Subcutaneous adipose tissue (tissue), 4 donors: ENCODE results near the gene IRX1. TPM values are rescaled to one million over a fixed set of nuclear protein-coding genes. Genes with fewer than 3 reads are reported as not detected.

Source experiments
- total RNA-seq, 4 donors: library from RNA; depleted of rRNA; stranded (reverse); fragments of >200 nt; gene quantifications; one replicate each; pipeline ENCODE4 v1.1.0, GENCODE V29; 2016
- TF ChIP-seq, protein P1 (sequence below): fragments of 450-650 bp; IDR thresholded peaks from one replicate; pipeline ENCODE4 v1.5.1; 2016; ENCODE audit warnings: low read depth, mild to moderate bottlenecking, control low read depth, antibody characterized with exemption, moderate library complexity

Gene IRX1
- total RNA-seq, 4 donors from 2014 or later: 3.3 to 16.7 (median 9.0) TPM

DNA sequence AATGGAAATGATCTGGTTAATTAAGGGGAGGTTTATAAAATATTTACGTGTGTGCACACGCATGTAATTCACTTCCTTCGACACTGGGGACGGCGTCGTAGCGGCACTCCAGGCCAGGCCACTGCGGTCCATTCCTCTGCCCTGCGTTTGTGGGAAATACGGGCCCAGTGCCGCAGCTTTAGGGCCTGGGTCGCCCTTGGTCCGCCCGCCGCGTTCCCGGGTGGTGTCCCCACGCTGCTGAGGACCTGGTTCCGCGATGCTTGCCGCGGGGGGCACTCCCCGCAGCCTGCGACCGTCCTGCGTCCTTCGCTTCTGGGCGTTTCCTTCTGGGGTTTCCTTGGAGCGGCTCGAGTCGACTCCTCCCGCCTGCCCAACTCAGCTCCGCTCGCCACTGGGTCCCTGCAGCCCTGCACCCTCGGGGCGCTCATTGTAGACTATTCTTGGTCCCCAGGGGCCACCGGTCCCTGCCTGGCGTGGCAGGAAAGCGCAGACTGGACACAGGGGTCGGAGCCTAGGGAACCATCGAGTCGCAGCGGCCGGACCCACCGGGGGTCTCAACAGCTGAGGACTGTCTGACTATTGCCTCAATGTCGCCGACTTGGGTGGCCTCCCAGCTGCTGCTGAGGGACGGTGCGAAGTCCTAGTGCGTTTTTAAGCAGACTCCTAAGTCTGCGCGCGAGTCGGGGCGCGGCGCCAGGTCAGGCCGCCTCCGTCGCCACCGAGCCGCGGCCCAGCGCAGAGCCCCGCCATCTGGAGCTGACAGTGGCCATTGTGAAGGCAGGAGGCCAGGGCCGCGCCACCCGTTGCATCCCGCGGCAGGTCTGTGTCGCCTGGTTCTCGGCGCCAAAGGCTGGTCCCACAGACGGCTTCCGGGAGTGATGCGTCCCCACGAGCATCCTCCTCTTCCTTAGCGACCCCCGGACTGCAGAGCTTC lies 4.4 kb upstream of the IRX1 start:
- TF ChIP-seq, protein P1, sequence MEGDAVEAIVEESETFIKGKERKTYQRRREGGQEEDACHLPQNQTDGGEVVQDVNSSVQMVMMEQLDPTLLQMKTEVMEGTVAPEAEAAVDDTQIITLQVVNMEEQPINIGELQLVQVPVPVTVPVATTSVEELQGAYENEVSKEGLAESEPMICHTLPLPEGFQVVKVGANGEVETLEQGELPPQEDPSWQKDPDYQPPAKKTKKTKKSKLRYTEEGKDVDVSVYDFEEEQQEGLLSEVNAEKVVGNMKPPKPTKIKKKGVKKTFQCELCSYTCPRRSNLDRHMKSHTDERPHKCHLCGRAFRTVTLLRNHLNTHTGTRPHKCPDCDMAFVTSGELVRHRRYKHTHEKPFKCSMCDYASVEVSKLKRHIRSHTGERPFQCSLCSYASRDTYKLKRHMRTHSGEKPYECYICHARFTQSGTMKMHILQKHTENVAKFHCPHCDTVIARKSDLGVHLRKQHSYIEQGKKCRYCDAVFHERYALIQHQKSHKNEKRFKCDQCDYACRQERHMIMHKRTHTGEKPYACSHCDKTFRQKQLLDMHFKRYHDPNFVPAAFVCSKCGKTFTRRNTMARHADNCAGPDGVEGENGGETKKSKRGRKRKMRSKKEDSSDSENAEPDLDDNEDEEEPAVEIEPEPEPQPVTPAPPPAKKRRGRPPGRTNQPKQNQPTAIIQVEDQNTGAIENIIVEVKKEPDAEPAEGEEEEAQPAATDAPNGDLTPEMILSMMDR: no peak

DNA sequence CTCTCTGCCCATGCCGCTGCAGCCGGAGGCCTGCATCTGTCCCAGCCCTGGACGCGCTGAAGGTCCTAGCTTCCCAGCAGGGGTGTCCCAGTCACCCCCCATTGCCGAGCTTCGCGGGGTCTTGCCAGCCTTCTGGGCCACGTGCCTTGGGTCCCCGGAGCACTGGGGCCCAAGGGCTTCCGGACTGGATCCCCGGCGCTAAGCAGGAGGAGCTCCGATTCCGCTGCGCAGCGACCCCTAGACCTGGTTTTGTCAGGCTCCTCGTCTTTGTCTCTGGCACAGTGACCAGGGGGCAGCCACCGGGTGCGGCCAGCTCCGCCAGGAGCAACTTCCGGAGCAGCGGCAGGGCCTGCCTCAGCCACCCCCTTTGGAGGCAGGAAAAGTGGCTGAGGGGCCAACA lies 3.3 kb upstream of the IRX1 start:
- TF ChIP-seq, protein P1: no peak

DNA sequence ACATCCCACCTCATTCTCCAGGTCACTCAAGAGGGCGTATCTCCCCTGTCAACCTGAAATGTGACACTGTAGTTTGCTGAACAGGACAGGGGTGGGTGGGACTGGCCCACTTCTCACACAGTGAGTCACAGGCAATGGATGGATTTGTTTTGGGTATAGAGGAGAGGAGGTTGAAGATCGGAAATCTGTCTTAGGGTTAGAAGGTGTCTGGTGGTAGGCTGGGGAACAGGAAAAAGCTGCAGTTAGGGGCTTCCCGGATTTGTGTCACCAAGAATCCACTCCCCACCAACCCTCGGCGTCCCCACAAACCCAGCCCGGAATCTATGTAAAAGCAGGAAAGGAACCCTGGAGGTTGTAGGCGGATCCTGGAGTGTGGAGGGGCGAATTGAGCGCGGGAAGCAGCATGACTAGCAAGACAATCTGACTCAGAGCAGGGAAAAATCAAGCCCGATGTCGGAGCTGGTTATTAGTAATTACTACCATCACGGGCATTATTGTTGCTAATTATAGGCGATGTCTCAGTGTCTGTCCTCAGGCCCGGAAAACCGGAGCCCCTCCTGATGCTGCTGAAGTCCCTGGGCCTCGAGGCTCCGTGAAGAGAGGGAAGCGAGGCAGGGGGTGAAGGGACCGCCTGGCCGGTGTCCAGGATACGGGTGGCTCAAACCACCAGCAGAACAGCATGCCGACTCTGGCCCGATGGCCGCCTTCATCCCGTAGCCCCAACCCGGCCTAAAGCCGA lies 1.7 kb upstream of the IRX1 start:
- TF ChIP-seq, protein P1: no peak

DNA sequence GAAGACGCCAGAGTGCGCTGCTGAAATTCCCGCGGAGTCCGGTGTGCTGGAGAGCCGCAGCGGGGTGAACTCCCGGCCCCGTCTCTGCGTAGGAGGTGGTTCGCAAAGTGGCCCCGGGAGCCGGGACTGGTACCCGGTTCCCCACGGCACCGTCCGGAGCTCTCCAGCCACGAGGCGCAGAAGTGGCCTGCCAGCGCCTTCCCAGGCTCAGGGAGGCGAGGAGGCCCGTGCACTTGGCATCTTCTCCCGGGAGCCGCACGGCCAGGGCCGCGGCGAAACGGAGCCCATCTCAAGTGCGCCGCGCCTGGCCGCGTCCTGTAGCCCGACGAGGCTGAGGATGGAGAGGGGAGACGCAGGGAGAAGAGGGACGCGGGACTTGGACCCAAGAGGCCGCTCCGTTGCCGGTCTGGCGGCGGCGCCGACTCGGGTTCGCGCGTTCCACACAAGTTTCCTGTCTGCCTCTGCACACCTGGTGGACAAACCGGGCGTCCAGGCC lies 1.1 kb upstream of the IRX1 start:
- TF ChIP-seq, protein P1: no peak

DNA sequence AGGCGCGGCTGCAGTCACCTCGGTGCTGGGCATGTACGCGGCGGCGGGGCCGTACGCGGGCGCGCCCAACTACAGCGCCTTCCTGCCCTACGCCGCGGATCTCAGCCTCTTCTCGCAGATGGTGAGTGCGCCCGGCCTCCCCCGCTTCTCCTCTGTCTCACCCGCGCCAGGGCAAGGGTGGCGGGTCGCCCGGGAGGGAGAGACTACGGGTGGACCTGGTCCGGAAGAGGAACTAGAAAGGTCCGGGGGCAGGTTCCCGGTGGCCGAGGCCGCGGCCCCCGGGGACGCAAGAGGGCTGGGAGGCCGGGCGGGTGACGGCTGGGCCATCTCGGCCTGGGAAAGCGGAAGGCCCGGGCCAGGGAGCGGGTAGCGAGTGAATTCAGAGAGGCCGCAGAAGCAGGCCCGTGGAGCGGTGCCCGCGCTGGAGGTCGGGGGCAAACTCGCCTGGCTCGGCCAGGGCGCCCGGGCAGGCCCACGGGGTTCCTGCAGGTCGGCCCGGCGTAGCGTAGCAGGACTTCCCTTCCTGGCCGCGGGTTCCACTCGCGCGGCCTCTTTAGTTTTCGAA lies 711 bp downstream of the IRX1 start:
- TF ChIP-seq, protein P1: no peak

DNA sequence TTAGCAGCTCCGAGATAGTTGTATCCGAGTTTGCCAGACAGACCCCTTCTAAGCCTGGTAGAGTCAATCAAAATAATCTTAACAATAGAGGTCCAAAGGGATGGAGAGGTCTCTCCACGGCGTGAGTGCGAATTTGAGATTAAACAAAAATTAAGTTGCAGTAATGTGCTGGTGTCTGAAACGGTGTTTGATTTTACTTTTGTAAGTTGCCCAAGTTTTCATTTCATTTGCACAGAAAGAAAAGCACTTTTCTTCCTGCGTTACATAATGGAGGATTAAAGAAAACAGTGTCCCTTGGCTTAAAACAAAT lies 1.2 kb downstream of the IRX1 start:
- TF ChIP-seq, protein P1: no peak
